GM19240 (cell line): ENCODE measurements around the gene POLR1D.

ENCODE experiments used
- DNase-seq: peaks from one replicate; pipeline ENCODE4 v3.0.0; 2011; ENCODE audit warnings: low spot score; ENCODE audit not compliant: insufficient read length

Gene POLR1D

GRCh38 chr13:27638521-27638920 lies 16.8 kb downstream of the POLR1D start:
- DNase-seq: no peak

GRCh38 chr13:27639186-27639585 lies 17.5 kb downstream of the POLR1D start:
- DNase-seq: no peak

DNA sequence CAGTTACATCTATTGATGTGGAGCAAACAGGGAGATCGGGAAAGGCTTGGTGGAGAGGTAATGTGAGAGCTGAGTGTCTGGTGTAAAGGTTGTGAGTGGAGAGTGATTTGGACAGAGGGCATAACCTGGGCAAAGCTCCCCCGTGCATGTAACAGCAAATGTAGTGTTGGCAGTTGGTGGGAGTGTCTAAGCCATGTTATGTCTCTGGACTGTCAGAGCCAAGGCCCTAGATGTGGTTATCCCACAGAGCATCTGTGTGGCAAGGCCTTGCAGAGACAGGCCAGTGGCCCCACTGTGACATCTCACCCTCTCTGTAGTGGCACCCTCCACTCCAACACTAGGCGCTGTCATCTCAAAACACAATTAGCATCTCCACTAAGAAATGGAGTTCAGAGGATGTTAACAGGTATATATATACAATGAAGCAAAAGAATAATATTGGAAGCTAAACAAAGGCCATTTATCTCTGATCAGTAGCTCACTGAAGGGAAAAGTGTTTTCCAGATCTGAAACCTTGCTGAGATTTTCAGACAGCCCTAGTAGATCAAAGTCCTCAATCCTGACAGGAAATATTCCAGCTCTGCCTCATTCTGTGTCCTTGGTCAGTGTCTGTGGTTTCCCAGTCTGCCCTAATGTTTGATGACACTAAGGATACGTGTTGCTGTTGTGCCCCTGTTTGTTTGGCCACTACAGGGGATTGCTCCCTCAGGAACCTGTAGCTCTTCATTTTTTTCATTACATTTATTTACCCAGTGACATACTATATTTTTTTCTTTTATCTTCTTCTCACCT lies 20.2 kb downstream of the POLR1D start:
- no peak for DNase-seq

DNA sequence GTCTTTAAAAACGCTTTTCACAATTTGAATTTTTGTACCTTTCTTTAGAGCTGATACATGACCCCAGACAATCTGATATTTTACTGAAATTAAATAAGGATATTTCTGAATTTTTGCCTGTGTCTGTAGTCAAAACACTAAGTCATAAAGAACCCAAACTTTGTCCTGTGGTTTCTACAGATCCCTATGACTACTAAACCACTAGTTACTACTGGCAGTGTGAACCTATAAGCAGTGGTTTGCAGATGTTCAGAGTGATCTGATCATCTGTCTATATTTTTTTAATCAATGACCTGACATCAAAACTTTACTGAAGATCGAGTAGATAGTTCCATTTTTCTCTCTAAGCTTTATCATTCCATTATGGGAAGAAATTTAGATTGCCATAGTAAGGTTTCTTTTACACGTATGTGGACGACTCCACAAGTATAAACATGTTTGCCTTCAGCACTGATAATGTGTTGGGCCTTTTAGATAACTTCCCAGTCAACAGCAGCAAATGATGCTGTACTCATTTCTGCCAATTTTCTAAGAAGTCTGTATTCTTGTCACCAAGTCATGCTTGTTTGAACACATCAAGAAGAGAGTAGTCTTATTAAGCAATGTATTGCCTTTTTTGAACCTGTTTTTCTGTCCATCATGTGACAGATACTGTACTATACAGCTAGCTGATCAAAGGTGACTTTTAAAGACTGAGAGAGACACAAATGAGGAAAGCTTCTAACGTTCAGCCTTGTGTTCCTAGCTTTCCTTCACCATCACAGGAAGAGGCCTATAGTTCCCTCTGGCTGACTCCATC lies 21.8 kb downstream of the POLR1D start:
- DNase-seq: no peak

DNA sequence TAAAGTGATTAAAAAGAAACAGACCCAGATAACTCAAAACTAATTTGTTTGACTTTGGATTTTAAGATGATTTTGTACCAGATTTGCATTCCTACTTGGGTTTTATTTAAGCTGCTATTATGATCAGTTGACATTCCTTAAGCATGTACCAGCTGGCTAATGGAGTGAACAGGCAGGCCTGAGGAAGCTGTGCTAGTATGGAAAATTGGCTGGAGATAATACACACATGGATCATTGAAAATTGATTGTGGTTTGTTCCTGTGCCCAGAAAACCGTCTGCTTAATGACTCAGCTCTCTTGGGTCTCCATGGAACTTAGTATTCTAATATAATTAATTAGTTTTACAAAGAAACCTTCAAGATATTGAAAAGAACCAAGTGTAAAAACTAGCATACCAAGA lies 22.6 kb downstream of the POLR1D start:
- DNase-seq: no peak

- DNase-seq: no peak
These were observed 28.6 kb downstream of the POLR1D start for GRCh38 chr13:27650312-27650711.

DNA sequence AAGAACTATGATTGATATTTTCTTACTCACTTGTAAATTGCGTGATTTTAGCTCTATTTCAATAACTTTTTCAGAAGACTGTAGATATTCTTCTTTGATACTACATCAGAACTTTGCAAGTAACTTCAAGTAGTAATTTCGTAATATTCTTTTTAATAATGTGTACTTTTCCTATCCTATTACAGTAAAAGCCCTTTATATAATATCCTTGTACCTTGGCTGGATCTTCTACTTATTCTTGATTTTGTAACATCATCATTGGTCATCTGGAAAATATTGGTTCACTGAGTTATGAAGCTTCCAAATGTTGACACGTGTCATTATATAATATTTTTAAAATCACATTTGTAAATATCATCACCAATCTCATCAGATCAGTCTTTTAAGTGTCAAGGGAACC lies 32.4 kb downstream of the POLR1D start:
- no peak for DNase-seq

DNA sequence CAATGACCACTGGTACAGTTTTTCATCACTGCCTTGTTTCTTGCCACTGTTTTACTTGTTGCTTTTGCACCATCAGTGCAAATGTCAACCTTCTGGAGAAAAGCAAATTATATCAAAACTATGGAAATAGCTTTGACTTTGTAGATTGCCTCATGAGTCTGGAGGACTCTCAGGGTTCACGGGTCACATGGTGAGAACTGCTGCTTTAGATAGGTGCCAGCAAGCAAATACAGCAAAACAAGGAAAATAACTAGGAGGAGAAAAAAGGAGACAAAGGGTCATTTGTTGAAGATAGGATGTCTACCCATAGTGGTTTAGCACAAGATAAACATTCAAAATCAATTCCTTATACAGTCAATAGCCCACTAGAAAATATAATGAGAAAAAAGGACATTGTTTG lies 33.1 kb downstream of the POLR1D start:
- no peak for DNase-seq

- DNase-seq: no peak
These were observed 36.0 kb downstream of the POLR1D start for GRCh38 chr13:27657724-27658123.

DNA sequence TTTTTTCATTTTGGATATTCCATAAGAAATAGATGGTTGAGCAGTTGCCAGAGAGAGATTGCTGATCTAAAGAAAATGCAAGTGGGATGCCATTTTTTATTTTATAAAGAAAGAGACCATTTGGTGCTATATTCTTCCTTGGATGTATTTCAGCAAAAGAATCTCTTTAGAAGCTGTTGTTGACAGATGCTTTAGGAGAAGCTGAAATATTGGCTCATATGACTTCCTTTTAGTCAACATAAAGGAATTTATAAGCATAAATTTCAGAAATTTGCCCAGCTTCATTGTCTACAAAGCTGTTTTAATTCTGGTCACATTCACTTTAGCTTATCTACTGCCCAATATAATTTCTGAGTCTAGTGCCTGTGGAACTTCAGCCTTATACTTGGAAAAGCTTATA lies 36.9 kb downstream of the POLR1D start:
- no peak for DNase-seq

DNA sequence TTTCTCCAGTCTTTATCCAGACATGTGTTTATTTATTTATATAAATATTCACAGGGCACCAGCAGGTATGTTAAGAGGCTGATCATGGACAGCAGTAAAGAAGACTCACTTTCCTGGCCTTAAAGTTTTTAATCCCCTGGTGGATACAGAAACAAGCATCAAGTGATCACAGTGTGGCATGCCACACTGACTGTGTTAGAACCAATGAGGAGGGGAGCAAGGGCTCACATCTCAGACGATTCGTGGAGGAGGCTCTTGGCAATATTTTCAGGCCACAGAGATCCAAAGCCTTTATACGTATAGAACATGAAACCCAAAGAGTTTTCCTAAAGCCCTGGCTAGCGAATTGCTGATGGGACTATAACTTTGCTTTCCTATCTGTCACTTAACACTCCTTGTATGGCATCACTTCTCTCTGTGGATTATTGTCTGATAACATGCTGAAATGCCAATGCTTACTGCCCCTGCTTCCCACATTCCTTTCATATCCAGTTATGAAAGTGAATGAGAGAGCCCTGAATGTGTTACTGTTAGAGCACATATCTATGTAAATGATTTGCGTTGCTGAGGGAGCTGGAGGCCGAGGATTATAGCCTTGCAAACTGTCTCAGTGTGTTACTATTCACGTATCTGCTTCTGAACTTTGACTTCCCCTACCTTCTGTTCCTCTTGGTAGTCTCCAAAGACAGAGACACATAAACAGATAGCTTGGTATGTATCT lies 37.6 kb downstream of the POLR1D start:
- DNase-seq: no peak

DNA sequence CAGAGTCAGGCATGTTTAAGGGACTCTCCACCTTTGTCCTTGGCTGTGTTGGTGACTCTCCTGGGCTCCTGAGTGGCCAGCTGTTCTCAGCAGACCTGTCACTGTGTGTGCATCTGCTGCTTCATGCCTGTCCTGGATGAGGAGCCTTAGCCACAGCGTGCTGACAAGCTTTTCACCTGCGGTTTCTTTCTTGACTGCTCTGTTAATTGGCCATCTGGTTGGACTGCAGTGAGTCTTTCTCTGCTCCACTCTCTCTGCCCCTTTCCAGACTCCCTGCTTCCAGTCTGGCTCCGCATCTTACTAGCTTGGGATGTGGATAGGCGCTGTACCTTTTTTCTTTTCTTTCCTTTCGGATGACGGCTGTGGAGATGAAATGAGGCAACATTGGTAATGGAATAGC lies 38.8 kb downstream of the POLR1D start:
- no peak for DNase-seq

GRCh38 chr13:27661017-27661416 lies 39.3 kb downstream of the POLR1D start:
- no peak for DNase-seq

DNA sequence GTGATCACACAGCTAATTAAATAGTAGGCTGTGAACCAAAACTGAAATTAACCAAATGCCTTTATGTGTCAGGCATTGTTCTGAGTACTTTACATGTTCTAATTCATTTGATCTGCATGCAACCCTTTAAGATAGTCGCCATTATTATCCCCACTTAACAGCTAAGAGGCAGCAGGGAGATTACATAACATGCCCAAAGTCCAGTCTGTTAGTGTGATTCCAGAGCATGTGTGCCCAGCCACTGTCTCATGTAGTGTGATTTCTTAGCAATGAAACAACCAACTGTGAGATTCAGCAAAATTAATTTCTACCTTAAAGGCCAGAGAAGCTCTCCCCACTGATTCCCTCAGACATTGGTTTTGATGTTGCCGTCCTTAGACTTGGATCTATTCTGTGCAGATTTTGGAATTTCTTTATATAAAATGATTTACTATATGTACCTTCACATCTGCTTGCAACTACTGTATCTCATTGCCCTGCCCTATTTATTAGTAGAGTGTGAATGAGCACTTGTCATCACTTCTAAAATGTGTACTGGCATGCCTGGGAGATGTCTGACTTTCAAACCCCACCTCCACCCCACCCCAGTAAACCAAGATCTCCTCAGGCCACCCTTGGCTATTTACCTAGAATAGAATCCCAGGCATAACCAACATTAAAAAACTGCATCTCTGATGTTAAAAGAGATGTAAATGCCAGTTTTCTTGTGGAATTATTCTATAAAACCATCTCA lies 41.2 kb downstream of the POLR1D start:
- DNase-seq: no peak

DNA sequence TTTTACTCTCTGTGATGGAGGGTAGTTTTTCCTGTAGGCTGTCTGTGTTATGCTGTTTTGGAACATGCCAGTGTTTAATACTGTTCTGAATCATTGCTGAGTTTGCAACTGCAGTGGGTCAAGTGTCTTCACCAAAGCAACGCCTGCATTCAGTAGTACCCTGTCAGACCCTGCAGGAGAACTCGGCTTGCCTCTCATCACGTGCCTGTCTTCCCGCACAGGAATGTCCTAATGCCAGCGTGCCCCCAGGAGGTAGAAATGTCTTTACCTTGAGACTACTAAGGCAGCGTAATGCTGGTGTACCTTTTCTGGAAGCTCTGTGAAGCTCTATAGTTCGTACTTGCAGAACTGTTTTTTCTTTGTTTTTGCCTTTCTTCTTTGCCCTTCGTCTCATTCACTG lies 42.3 kb downstream of the POLR1D start:
- no peak for DNase-seq

DNA sequence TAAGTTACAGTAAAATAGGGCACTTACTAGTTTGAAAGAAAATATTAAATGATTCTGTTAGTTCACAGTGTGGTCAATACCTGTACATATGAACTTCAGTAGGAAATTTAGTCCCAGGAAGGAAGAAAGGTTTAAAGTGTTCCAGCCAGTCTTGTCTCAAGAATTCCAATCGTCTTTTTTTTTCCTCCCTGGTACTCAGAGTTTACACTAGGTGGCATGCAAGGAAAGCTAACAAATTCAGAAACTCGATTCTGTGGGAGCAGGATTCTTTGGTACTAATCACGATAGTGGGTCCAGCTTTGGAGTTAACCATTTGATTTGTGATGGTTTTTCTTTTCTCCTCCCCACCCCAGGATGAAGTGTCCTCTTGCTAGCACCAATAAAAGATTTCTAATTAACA lies 43.6 kb downstream of the POLR1D start:
- DNase-seq: no peak

- no peak for DNase-seq
These were observed 44.1 kb downstream of the POLR1D start for GRCh38 chr13:27665761-27666160.

DNA sequence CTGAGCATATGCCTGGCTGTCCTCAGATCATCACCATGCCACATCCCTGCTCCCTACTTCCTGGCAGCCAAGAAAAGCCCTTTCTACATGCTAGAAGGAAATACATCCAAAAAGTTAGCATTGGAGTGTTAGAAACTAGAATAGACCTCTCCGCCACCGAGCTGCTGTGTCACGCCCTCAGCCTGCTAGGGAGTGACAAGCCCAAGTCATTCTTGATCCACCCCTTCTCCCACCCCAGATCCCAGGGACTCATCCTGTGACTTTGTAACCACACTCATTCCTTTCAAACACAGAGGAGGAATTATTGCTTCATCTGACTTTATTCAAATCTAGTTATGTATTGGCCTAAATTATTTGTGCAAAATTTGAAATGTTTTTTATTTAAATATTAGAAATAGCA lies 45.3 kb downstream of the POLR1D start:
- no peak for DNase-seq

GRCh38 chr13:27667946-27668345 lies 46.3 kb downstream of the POLR1D start:
- no peak for DNase-seq

- no peak for DNase-seq
These were observed 49.2 kb downstream of the POLR1D start for GRCh38 chr13:27670861-27671260.

GRCh38 chr13:27672025-27672424 lies 50.3 kb downstream of the POLR1D start:
- DNase-seq: no peak
